Measurements from ENCODE around the gene FRS3. TPM values are rescaled to one million over a fixed set of nuclear protein-coding genes. Genes with fewer than 3 reads are reported as not detected.
A peak's percentile ranks its signal among the peaks of the same experiment; 100 is the strongest.

The FRS3 gene
- total and polyA plus RNA-seq, 2 experiments from 2014 or later: 1.4 to 8.4 TPM

- peaks cover 57% of the 10 kb centered on the region for H3K79me2 ChIP-seq
- H3K27ac ChIP-seq: no peak overlapping the region
- H3K9me3 ChIP-seq (ENCODE audit: low read depth): no peaks in the 10 kb centered on the region
- WGBS (ENCODE audit: low lambda C conversion rate, missing lambda C conversion rate): 88% methylated on average over 3 of the region's 3 CpGs
- H3K9me2 ChIP-seq (replicated peaks; ENCODE audit: insufficient read depth): no peaks in the 10 kb centered on the region
- H3K4me1 ChIP-seq (ENCODE audit: insufficient read depth): peaks cover 43% of the 10 kb centered on the region
- H4K20me1 ChIP-seq (ENCODE audit: insufficient read depth, poor library complexity, severe bottlenecking): no peaks in the 10 kb centered on the region
- no peak for DNase-seq (ENCODE audit: low spot score)
- no peaks in the 10 kb centered on the region for H3K36me3 ChIP-seq (replicated peaks; ENCODE audit: insufficient read depth, low read depth)
- H3K27me3 ChIP-seq: no peaks in the 10 kb centered on the region
- no peak overlapping the region for H2AFZ ChIP-seq
- TF ChIP-seq EZH2 (IDR thresholded peaks at IDR 0.05; ENCODE audit: borderline replicate concordance) (no peak), CTCF (IDR thresholded peaks at IDR 0.05; ENCODE audit: poor library complexity) (no peak), EZH2phosphoT487 (IDR thresholded peaks at IDR 0.05; ENCODE audit: low read depth, severe bottlenecking, unreplicated experiment) (no peak)
- H3K4me2 ChIP-seq: peak overlapping the region; percentile 12
- no peak overlapping the region for H3K4me3 ChIP-seq
These were observed 59.5 kb downstream of the FRS3 start for GRCh38 chr6:41720262-41720620.

Small RNAs within 50 kb of the gene (small RNA-seq; reads per million reads assigned to genes)
- gene AL365205.2 (not detected), gene AL365205.3 (not detected)

Other genes with a start within 250 kb of the FRS3 start
- gene FOXP4, start 233.5 kb downstream of the FRS3 start, total RNA-seq: 18.0 and 24.3 TPM in 2 replicates
- gene FOXP4, start 233.5 kb downstream of the FRS3 start, polyA plus RNA-seq: 79.9 and 87.8 TPM in 2 replicates
- 106 and 115 TPM in 2 replicates for gene MDFI, start 141.4 kb downstream of the FRS3 start, total RNA-seq
- gene MDFI, start 141.4 kb downstream of the FRS3 start, polyA plus RNA-seq: 28.2 and 45.2 TPM in 2 replicates
- gene TFEB, start 44.3 kb downstream of the FRS3 start, total RNA-seq: 10.1 and 14.2 TPM in 2 replicates
- gene TFEB, start 44.3 kb downstream of the FRS3 start, polyA plus RNA-seq: 23.7 and 32.7 TPM in 2 replicates
- gene PGC, start 32.5 kb downstream of the FRS3 start, total RNA-seq: 114 and 128 TPM in 2 replicates
- 67.4 and 109 TPM in 2 replicates for gene PGC, start 32.5 kb downstream of the FRS3 start, polyA plus RNA-seq
- 1.2 and 4.0 TPM in 2 replicates for gene PRICKLE4, start 882 bp upstream of the FRS3 start, total RNA-seq
- gene PRICKLE4, start 882 bp upstream of the FRS3 start, polyA plus RNA-seq: 0.80 and 1.3 TPM in 2 replicates
- 127 and 197 TPM in 2 replicates for gene TOMM6, start 7.8 kb upstream of the FRS3 start, total RNA-seq
- 211 and 240 TPM in 2 replicates for gene TOMM6, start 7.8 kb upstream of the FRS3 start, polyA plus RNA-seq
- gene USP49, start 115.5 kb upstream of the FRS3 start, total RNA-seq: 2.2 and 2.4 TPM in 2 replicates
- gene USP49, start 115.5 kb upstream of the FRS3 start, polyA plus RNA-seq: 1.0 and 3.0 TPM in 2 replicates
- gene MED20, start 141.2 kb upstream of the FRS3 start, total RNA-seq: 18.1 and 19.2 TPM in 2 replicates
- 18.1 and 19.8 TPM in 2 replicates for gene MED20, start 141.2 kb upstream of the FRS3 start, polyA plus RNA-seq
- gene BYSL, start 141.6 kb upstream of the FRS3 start, total RNA-seq: 13.9 and 20.7 TPM in 2 replicates
- 16.6 and 28.5 TPM in 2 replicates for gene BYSL, start 141.6 kb upstream of the FRS3 start, polyA plus RNA-seq
- 79.3 and 96.8 TPM in 2 replicates for gene CCND3, start 161.9 kb upstream of the FRS3 start, total RNA-seq
- gene CCND3, start 161.9 kb upstream of the FRS3 start, polyA plus RNA-seq: 134 and 141 TPM in 2 replicates

All from hepatocyte (in vitro differentiated cells).